Measurements from ENCODE around the gene THAP3.

THAP3 gene

DNA sequence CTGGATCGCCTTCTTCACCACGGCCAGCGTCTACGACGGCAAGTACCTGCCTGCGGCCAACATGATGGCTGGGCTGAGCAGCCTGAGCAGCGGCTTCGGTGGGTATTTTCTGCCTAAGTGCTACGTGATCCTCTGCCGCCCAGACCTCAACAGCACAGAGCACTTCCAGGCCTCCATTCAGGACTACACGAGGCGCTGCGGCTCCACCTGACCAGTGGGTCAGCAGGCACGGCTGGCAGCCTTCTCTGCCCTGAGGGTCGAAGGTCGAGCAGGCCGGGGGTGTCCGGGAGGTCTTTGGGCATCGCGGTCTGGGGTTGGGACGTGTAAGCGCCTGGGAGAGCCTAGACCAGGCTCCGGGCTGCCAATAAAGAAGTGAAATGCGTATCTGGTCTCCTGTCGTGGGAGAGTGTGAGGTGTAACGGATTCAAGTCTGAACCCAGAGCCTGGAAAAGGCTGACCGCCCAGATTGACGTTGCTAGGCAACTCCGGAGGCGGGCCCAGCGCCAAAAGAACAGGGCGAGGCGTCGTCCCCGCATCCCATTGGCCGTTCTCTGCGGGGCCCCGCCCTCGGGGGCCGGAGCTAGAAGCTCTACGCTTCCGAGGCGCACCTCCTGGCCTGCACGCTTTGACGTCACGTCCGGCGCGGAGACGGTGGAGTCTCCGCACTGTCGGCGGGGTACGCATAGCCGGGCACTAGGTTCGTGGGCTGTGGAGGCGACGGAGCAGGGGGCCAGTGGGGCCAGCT is 45.1 kb upstream of the THAP3 start, which contains the start of gene ZBTB48:
Gene ZBTB48, plus strand, starts transcription at position 621 of the 745 bp plus-strand sequence. CDS start 616 bp downstream, outside the sequence.
- Histone ChIP-seq H3K4ac (ENCODE audit: low read depth in 1 of 2, low read length in 2 of 2) (peak within 1 kb of the TSS; percentile 27 to 88), H2BK15ac (ENCODE audit: low read depth, poor library complexity, severe bottlenecking) (peak within 1 kb of the TSS; percentile 74), H2BK5ac (ENCODE audit: low read depth, low read length, poor library complexity, severe bottlenecking) (peak within 1 kb of the TSS; percentile 32), H2BK120ac (ENCODE audit: low read depth, low read length) (no peak within 1 kb of the TSS), H3K4me1 (ENCODE audit: control insufficient read depth, insufficient read depth, low read depth, low read length) (peaks cover 27% of the 10 kb centered on the region), H3K9me3 (ENCODE audit: control insufficient read depth, low read length) (no peaks in the 10 kb centered on the region), H3K4me3 (ENCODE audit: insufficient read depth in 1 of 2, low read depth in 1 of 2, low read length in 2 of 2) (peak within 1 kb of the TSS; percentile 86 to 99), H2BK12ac (ENCODE audit: low read length in 2 of 2) (peak within 1 kb of the TSS in 1 of 2 experiments; percentile 3), H4K91ac (ENCODE audit: low read length) (peak within 1 kb of the TSS; percentile 91), H2AK5ac (ENCODE audit: low read length, severe bottlenecking) (peak within 1 kb of the TSS; percentile 24), H2AFZ (ENCODE audit: low read depth, low read length) (peak within 1 kb of the TSS; percentile 96), H3K23ac (ENCODE audit: low read length in 2 of 2) (peak within 1 kb of the TSS; percentile 1 to 94), H3K79me1 (replicated peaks; ENCODE audit: low read length, poor library complexity, severe bottlenecking) (peaks cover 23% of the 10 kb centered on the region), H3K27me3 (ENCODE audit: control insufficient read depth in 1 of 2, insufficient read depth in 1 of 2, low read length in 2 of 2) (no peaks in the 10 kb centered on the region), H4K8ac (ENCODE audit: low read length) (peak within 1 kb of the TSS; percentile 94), H3K4me2 (ENCODE audit: low read length, poor library complexity, severe bottlenecking) (peak within 1 kb of the TSS; percentile 79), H3K18ac (ENCODE audit: low read depth in 1 of 2, low read length in 2 of 2) (peak within 1 kb of the TSS; percentile 81 to 95), H3K36me3 (ENCODE audit: control insufficient read depth in 1 of 2, insufficient read depth in 2 of 2, low read depth in 1 of 2, low read length in 2 of 2) (no peaks in the 10 kb centered on the region), H3K27ac (ENCODE audit: low read length, poor library complexity, severe bottlenecking) (no peak within 1 kb of the TSS), H3K9ac (ENCODE audit: low read length) (peak within 1 kb of the TSS; percentile 93), H3K14ac (ENCODE audit: low read length in 2 of 2) (peak within 1 kb of the TSS in 1 of 2 experiments; percentile 91)
- peak; percentile 98 for DNase-seq
- 24% methylated on average over 51 of the region's 58 CpGs for WGBS

GRCh38 chr1:6580119-6580592 is 44.5 kb upstream of the THAP3 start:
- 3% methylated on average over 24 of the region's 30 CpGs for WGBS
- peak overlapping the region; percentile 32 for H2BK5ac ChIP-seq (ENCODE audit: low read depth, low read length, poor library complexity, severe bottlenecking)

GRCh38 chr1:6580593-6581409 is 43.9 kb upstream of the THAP3 start:
- H2BK15ac ChIP-seq (ENCODE audit: low read depth, poor library complexity, severe bottlenecking): peak overlapping the region; percentile 13
- H2BK120ac ChIP-seq (ENCODE audit: low read depth, low read length): no peak overlapping the region
- no peaks in the 10 kb centered on the region for H3K9me3 ChIP-seq (ENCODE audit: control insufficient read depth, low read length)
- no peak overlapping the region for H2AK5ac ChIP-seq (ENCODE audit: low read length, severe bottlenecking)
- WGBS: 46% methylated on average over 19 of the region's 19 CpGs
- H3K9ac ChIP-seq (ENCODE audit: low read length): peak overlapping the region; percentile 93
- H4K91ac ChIP-seq (ENCODE audit: low read length): peak overlapping the region; percentile 40
- H2AFZ ChIP-seq (ENCODE audit: low read depth, low read length): peak overlapping the region; percentile 96
- no peak overlapping the region for H4K8ac ChIP-seq (ENCODE audit: low read length)
- peaks cover 34% of the 10 kb centered on the region for H3K79me1 ChIP-seq (replicated peaks; ENCODE audit: low read length, poor library complexity, severe bottlenecking)
- peak overlapping the region; percentile 79 for H3K4me2 ChIP-seq (ENCODE audit: low read length, poor library complexity, severe bottlenecking)
- peak; percentile 63 for DNase-seq
- peak overlapping the region in 1 of 2 experiments; percentile 41 for H3K4ac ChIP-seq (ENCODE audit: low read depth in 1 of 2, low read length in 2 of 2)
- H2BK12ac ChIP-seq (ENCODE audit: low read length in 2 of 2): no peak overlapping the region
- peak overlapping the region; percentile 1 to 34 for H3K23ac ChIP-seq (ENCODE audit: low read length in 2 of 2)
- peaks cover 0 to 4% of the 10 kb centered on the region in 2 experiments for H3K36me3 ChIP-seq (ENCODE audit: control insufficient read depth in 1 of 2, insufficient read depth in 2 of 2, low read depth in 1 of 2, low read length in 2 of 2)
- no peaks in the 10 kb centered on the region for H3K27me3 ChIP-seq (ENCODE audit: control insufficient read depth in 1 of 2, insufficient read depth in 1 of 2, low read length in 2 of 2)
- peak overlapping the region in 1 of 2 experiments; percentile 6 for H3K14ac ChIP-seq (ENCODE audit: low read length in 2 of 2)
- peaks cover 29% of the 10 kb centered on the region for H3K4me1 ChIP-seq (ENCODE audit: control insufficient read depth, insufficient read depth, low read depth, low read length)
- H2BK5ac ChIP-seq (ENCODE audit: low read depth, low read length, poor library complexity, severe bottlenecking): no peak overlapping the region
- H3K27ac ChIP-seq (ENCODE audit: low read length, poor library complexity, severe bottlenecking): no peak overlapping the region
- H3K18ac ChIP-seq (ENCODE audit: low read depth in 1 of 2, low read length in 2 of 2): peak overlapping the region in 1 of 2 experiments; percentile 95
- peak overlapping the region; percentile 86 to 99 for H3K4me3 ChIP-seq (ENCODE audit: insufficient read depth in 1 of 2, low read depth in 1 of 2, low read length in 2 of 2)

More at GRCh38 chr1:6580119-6580592, 44.5 kb upstream of the THAP3 start:
- H3K4me3 ChIP-seq (ENCODE audit: insufficient read depth in 1 of 2, low read depth in 1 of 2, low read length in 2 of 2): peak overlapping the region; percentile 86 to 99
- H2AFZ ChIP-seq (ENCODE audit: low read depth, low read length): peak overlapping the region; percentile 96
- peak overlapping the region; percentile 1 to 94 for H3K23ac ChIP-seq (ENCODE audit: low read length in 2 of 2)
- no peaks in the 10 kb centered on the region for H3K27me3 ChIP-seq (ENCODE audit: control insufficient read depth in 1 of 2, insufficient read depth in 1 of 2, low read length in 2 of 2)
- no peaks in the 10 kb centered on the region for H3K9me3 ChIP-seq (ENCODE audit: control insufficient read depth, low read length)
- peak overlapping the region; percentile 74 for H2BK15ac ChIP-seq (ENCODE audit: low read depth, poor library complexity, severe bottlenecking)
- DNase-seq: no peak
- peaks cover 28% of the 10 kb centered on the region for H3K4me1 ChIP-seq (ENCODE audit: control insufficient read depth, insufficient read depth, low read depth, low read length)
- peaks cover 29% of the 10 kb centered on the region for H3K79me1 ChIP-seq (replicated peaks; ENCODE audit: low read length, poor library complexity, severe bottlenecking)
- H4K8ac ChIP-seq (ENCODE audit: low read length): peak overlapping the region; percentile 94
- peak overlapping the region; percentile 81 to 95 for H3K18ac ChIP-seq (ENCODE audit: low read depth in 1 of 2, low read length in 2 of 2)
- peak overlapping the region in 1 of 2 experiments; percentile 91 for H3K14ac ChIP-seq (ENCODE audit: low read length in 2 of 2)
- H2BK12ac ChIP-seq (ENCODE audit: low read length in 2 of 2): no peak overlapping the region
- peak overlapping the region; percentile 93 for H3K9ac ChIP-seq (ENCODE audit: low read length)
- peak overlapping the region in 1 of 2 experiments; percentile 88 for H3K4ac ChIP-seq (ENCODE audit: low read depth in 1 of 2, low read length in 2 of 2)
- H2AK5ac ChIP-seq (ENCODE audit: low read length, severe bottlenecking): no peak overlapping the region
- peak overlapping the region; percentile 79 for H3K4me2 ChIP-seq (ENCODE audit: low read length, poor library complexity, severe bottlenecking)
- no peak overlapping the region for H2BK120ac ChIP-seq (ENCODE audit: low read depth, low read length)
- H3K36me3 ChIP-seq (ENCODE audit: control insufficient read depth in 1 of 2, insufficient read depth in 2 of 2, low read depth in 1 of 2, low read length in 2 of 2): no peaks in the 10 kb centered on the region
- no peak overlapping the region for H3K27ac ChIP-seq (ENCODE audit: low read length, poor library complexity, severe bottlenecking)
- peak overlapping the region; percentile 91 for H4K91ac ChIP-seq (ENCODE audit: low read length)
